ENCODE data around the gene TSSK6.

The TSSK6 gene

DNA sequence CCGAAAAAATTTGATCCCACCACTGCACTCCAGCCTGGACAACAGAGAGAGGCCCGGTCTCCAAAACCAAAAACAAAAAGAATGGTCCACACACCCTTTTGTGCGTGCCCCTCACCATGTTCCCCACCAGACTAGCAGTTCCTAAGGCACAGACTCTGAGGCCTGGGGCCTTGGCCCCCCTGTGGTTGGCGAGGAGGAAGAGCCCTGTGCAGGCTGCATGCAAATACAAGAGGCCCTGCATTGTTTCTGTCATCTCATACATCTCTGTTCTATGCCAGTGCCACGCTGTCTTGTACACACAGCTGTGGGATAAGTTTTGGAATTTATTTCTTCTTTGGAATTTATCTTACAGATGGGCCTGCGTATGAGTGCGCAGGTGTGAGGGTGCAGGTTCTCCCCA is 8.7 kb upstream of the TSSK6 start:
- H3K4me3 ChIP-seq (ENCODE audit: low read depth, low read length): no peak overlapping the region
- H3K9me3 ChIP-seq: no peaks in the 10 kb centered on the region
- no peak for TF ChIP-seq CTCF (IDR thresholded peaks at IDR 0.05; ENCODE audit: low read depth, low read length)
- DNase-seq: no peak
- H3K36me3 ChIP-seq: peaks cover 28% of the 10 kb centered on the region
- peaks cover 2% of the 10 kb centered on the region for H3K4me1 ChIP-seq
- H3K27me3 ChIP-seq: no peaks in the 10 kb centered on the region; the same call in 1 of the 2 replicates

GRCh38 chr19:19523177-19523576 is 7.8 kb upstream of the TSSK6 start:
- Histone ChIP-seq H3K4me1 (no peaks in the 10 kb centered on the region), H3K9me3 (no peaks in the 10 kb centered on the region), H3K27me3 (no peaks in the 10 kb centered on the region), H3K36me3 (peaks cover 26% of the 10 kb centered on the region), H3K4me3 (ENCODE audit: low read depth, low read length) (no peak overlapping the region)
- no peak for TF ChIP-seq CTCF (IDR thresholded peaks at IDR 0.05; ENCODE audit: low read depth, low read length)
- DNase-seq: no peak

GRCh38 chr19:19520989-19521388 is 5.6 kb upstream of the TSSK6 start:
- H3K4me1 ChIP-seq: no peaks in the 10 kb centered on the region
- no peaks in the 10 kb centered on the region for H3K27me3 ChIP-seq
- no peaks in the 10 kb centered on the region for H3K9me3 ChIP-seq
- TF ChIP-seq CTCF (IDR thresholded peaks at IDR 0.05; ENCODE audit: low read depth, low read length): no peak
- H3K36me3 ChIP-seq: peaks cover 15% of the 10 kb centered on the region
- no peak overlapping the region for H3K4me3 ChIP-seq (ENCODE audit: low read depth, low read length)
- DNase-seq: no peak

DNA sequence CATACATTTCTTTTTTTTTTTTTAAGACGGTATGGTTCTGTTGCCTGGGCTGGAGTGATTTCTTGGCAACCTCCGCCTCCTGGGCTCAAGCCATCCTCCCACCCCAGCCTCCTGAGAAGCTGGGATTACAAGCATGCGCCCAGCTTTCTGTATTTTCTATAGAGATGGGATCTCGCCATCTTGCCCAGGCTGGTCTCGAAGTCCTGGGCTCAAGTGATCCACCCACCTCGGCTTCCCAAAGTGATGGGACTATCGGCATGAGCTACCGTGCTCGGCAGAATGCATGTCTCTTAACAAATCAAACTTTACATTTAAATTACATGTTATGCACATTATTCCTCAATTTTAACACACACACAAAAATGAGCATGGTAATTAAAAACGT is 1.9 kb upstream of the TSSK6 start:
- DNase-seq: no peak
- no peaks in the 10 kb centered on the region for H3K4me1 ChIP-seq
- no peak overlapping the region for H3K4me3 ChIP-seq (ENCODE audit: low read depth, low read length)
- no peaks in the 10 kb centered on the region for H3K9me3 ChIP-seq
- peaks cover 10% of the 10 kb centered on the region for H3K36me3 ChIP-seq
- TF ChIP-seq CTCF (IDR thresholded peaks at IDR 0.05; ENCODE audit: low read depth, low read length): no peak
- no peaks in the 10 kb centered on the region for H3K27me3 ChIP-seq

- Histone ChIP-seq H3K4me3 (ENCODE audit: low read depth, low read length) (peak within 1 kb of the TSS; percentile 98), H3K36me3 (peaks cover 10% of the 10 kb centered on the region), H3K9me3 (no peaks in the 10 kb centered on the region), H3K27me3 (no peaks in the 10 kb centered on the region), H3K4me1 (no peaks in the 10 kb centered on the region)
- TF ChIP-seq CTCF (IDR thresholded peaks at IDR 0.05; ENCODE audit: low read depth, low read length): no peak
- DNase-seq: peak; percentile 91
Observed at GRCh38 chr19:19515642-19516519, 533 bp upstream of the TSSK6 start, which contains the start of gene NDUFA13. NDUFA13 (plus strand) TSS chr19:19516225; CDS start chr19:19516239, 14 bp downstream.

- H3K36me3 ChIP-seq: peaks cover 2% of the 10 kb centered on the region; the same call in 1 of the 2 replicates
- H3K4me1 ChIP-seq: no peaks in the 10 kb centered on the region
- TF ChIP-seq CTCF (IDR thresholded peaks at IDR 0.05; ENCODE audit: low read depth, low read length): no peak
- H3K27me3 ChIP-seq: no peaks in the 10 kb centered on the region
- no peaks in the 10 kb centered on the region for H3K9me3 ChIP-seq
- no peak overlapping the region for H3K4me3 ChIP-seq (ENCODE audit: low read depth, low read length)
- DNase-seq: no peak
Observed at GRCh38 chr19:19514215-19514657, 1.1 kb downstream of the TSSK6 start.
